ENCODE results near the gene CD300A.

Gene CD300A

GRCh38 chr17:74471341-74471740 is 4.9 kb downstream of the CD300A start:
- no peak overlapping the region for H3K4me3 ChIP-seq (replicated peaks in 1 of 2; ENCODE audit: low read depth in 2 of 2, low read length in 2 of 2)
- no peak for DNase-seq (ENCODE audit: low read depth in 2 of 2)
- no peak for TF ChIP-seq CTCF (IDR thresholded peaks at IDR 0.05; ENCODE audit: low read depth, low read length)

- DNase-seq (ENCODE audit: low read depth in 2 of 2): no peak
- no peak overlapping the region for H3K4me3 ChIP-seq (replicated peaks in 1 of 2; ENCODE audit: low read depth in 2 of 2, low read length in 2 of 2)
- no peak for TF ChIP-seq CTCF (IDR thresholded peaks at IDR 0.05; ENCODE audit: low read depth, low read length)
Observed at GRCh38 chr17:74472890-74473289, 6.5 kb downstream of the CD300A start.

GRCh38 chr17:74473294-74473693 is 6.9 kb downstream of the CD300A start:
- TF ChIP-seq CTCF (IDR thresholded peaks at IDR 0.05; ENCODE audit: low read depth, low read length): no peak
- no peak for DNase-seq (ENCODE audit: low read depth in 2 of 2)
- no peak overlapping the region for H3K4me3 ChIP-seq (replicated peaks in 1 of 2; ENCODE audit: low read depth in 2 of 2, low read length in 2 of 2)

GRCh38 chr17:74474043-74474792 is 7.8 kb downstream of the CD300A start:
- no peak overlapping the region for H3K4me3 ChIP-seq (replicated peaks in 1 of 2; ENCODE audit: low read depth in 2 of 2, low read length in 2 of 2)
- no peak for TF ChIP-seq CTCF (IDR thresholded peaks at IDR 0.05; ENCODE audit: low read depth, low read length)
- DNase-seq (ENCODE audit: low read depth in 2 of 2): no peak

GRCh38 chr17:74475189-74475588 is 8.8 kb downstream of the CD300A start:
- TF ChIP-seq CTCF (IDR thresholded peaks at IDR 0.05; ENCODE audit: low read depth, low read length): no peak
- no peak overlapping the region for H3K4me3 ChIP-seq (replicated peaks in 1 of 2; ENCODE audit: low read depth in 2 of 2, low read length in 2 of 2)

GRCh38 chr17:74477411-74477810 is 11.0 kb downstream of the CD300A start:
- no peak for TF ChIP-seq CTCF (IDR thresholded peaks at IDR 0.05; ENCODE audit: low read depth, low read length)
- H3K4me3 ChIP-seq (replicated peaks in 1 of 2; ENCODE audit: low read depth in 2 of 2, low read length in 2 of 2): no peak overlapping the region
- DNase-seq (ENCODE audit: low read depth in 2 of 2): no peak

More at GRCh38 chr17:74475189-74475588, 8.8 kb downstream of the CD300A start:
- DNase-seq (ENCODE audit: low read depth in 2 of 2): no peak
